G401 (cell line): Measurements from ENCODE around the gene DDX54. TPM values are rescaled to one million over a fixed set of nuclear protein-coding genes. Genes with fewer than 3 reads are reported as not detected.

ENCODE experiments used
- DNase-seq: peaks from one replicate; pipeline ENCODE4 v3.0.0-alpha.2; 2015; ENCODE audit warnings: low spot score
- in situ Hi-C: cut with HindIII; loops from 2 replicates; pipeline ENCODE4 v1.10.0; 2016; ENCODE audit warnings: low sequenced_read_pairs, mixed read lengths
- total RNA-seq: library from RNA; depleted of rRNA; stranded (reverse); fragments of >200 nt; shearing (Covaris generic); gene quantifications from 2 replicates; pipeline ENCODE4 v1.2.3, GENCODE V29; 2014

Gene DDX54
- total RNA-seq, 1 experiment from 2014 or later: 130 TPM

- no peak for DNase-seq
- in situ Hi-C loops: loop anchor here (25.0 kb wide), 1 partner anchor 108 kb away; the partner anchor contains the start of gene DTX1
These were observed 14.8 kb downstream of the DDX54 start for GRCh38 chr12:113170457-113170856.

DNA sequence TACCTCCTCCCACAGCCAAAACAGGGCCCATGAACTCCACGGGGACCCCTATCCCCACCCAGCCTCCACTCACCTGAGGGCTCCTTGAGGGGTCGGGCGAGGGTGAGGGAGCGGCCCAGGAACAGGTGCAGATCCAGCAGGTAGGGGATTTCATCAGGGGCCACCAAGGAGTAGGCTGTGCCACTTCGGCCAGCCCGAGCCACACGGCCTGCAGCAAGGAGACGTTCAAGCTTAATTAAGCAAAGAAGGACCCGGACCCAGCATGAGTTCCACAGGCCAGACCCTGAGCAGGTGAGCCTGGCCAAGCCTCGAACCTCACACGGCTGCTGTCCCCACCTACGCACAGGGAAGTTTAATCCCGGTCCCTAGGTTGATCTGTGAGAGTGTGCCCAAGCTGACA lies 15.6 kb downstream of the DDX54 start:
- no peak for DNase-seq
- in situ Hi-C loops: loop anchor here (25.0 kb wide), 1 partner anchor 107 kb away; the partner anchor contains the start of gene DTX1

DNA sequence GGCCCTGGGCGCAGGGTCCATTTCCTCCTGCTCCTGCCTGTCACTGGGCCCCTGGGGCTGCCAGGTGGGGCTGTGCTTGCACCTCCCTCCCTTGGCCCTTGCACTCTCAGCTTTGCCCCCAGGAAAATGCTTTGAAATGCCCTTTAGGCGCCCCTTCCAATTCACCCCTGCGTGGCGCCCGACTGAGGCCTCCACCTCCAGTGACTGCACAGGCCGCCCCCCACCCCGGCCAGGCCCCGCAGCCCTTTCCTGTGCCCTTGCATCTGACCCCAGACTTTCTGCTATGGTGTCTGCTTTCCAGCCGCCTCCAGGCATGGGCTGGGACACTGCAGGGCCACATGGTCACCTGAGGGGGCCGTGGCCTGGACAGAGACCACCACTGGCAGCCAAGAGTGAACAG lies 17.4 kb downstream of the DDX54 start:
- no peak for DNase-seq
- in situ Hi-C loops: loop anchor here (25.0 kb wide), 1 partner anchor 106 kb away; the partner anchor contains the start of gene DTX1

DNA sequence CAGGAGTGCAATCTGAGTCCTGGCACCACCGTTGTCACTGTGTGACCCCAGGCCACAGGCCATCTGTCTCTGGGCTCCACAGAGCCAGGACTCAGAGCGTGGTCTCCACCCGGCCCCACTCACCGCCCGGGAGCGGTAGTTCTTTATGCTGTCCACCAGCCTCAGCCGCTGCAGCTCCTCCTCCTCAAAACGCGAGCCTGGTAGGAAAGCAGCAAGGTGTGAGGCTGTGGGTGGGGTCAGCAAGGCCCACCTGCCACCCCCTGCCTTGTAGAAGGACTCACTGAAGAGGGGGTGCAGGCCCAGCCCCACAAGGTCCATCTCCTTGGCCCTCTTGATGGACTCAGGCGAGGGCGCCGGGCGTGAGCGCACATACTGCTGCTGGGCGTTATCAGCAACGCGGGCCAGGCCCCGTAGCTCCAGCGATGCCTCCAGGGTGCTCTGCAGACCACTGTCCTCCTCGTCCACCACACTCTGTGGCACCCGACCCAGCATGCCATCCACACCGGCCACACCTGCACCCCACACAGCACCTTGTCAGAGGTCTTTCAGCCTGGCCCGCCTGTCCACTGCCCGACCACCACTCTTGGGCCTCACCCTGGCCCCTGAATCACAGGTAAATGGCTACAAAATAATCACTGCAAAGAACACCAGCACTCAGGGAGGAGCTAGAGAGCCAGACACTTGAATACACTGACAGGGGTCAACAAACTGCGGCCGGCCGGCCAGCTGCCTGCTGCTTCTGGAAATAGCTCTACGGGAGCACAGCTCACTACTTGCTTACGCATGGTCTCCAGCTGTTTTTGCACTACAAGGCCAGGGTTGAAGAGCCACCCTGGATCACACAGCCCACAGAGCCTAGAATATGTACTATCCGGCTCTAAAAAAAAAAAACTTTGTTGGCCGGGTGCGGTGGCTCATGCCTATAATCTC lies 19.5 kb downstream of the DDX54 start:
- in situ Hi-C loops: loop anchor here (25.0 kb wide), 1 partner anchor 103 kb away; the partner anchor contains the start of gene DTX1
- DNase-seq: no peak

DNA sequence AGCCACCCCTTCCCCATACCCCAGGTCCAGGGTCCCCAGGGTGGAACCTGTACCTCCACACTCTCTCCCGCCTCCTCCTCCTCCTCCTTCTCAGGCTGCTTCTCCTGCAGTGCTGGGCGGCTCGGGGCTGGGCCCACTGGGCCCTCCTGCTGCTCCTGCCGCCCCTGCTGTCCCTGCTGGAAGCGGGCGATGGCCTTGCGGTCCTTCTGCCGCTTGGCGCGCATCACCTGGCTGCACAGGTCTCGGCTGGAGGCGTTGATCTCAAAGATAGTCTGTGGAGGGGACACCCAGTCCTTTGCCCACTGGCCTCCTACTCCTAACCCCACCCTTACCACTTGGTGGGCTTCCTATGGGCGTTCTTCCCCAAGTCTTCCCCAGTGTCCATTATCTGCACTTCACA lies 21.3 kb downstream of the DDX54 start:
- DNase-seq: no peak
- in situ Hi-C loops: loop anchor here (25.0 kb wide), 1 partner anchor 102 kb away; the partner anchor contains the start of gene DTX1

- in situ Hi-C loops: loop anchor here (25.0 kb wide), 1 partner anchor 101 kb away; the partner anchor contains the start of gene DTX1
These were observed 22.3 kb downstream of the DDX54 start for GRCh38 chr12:113163030-113163360.

DNA sequence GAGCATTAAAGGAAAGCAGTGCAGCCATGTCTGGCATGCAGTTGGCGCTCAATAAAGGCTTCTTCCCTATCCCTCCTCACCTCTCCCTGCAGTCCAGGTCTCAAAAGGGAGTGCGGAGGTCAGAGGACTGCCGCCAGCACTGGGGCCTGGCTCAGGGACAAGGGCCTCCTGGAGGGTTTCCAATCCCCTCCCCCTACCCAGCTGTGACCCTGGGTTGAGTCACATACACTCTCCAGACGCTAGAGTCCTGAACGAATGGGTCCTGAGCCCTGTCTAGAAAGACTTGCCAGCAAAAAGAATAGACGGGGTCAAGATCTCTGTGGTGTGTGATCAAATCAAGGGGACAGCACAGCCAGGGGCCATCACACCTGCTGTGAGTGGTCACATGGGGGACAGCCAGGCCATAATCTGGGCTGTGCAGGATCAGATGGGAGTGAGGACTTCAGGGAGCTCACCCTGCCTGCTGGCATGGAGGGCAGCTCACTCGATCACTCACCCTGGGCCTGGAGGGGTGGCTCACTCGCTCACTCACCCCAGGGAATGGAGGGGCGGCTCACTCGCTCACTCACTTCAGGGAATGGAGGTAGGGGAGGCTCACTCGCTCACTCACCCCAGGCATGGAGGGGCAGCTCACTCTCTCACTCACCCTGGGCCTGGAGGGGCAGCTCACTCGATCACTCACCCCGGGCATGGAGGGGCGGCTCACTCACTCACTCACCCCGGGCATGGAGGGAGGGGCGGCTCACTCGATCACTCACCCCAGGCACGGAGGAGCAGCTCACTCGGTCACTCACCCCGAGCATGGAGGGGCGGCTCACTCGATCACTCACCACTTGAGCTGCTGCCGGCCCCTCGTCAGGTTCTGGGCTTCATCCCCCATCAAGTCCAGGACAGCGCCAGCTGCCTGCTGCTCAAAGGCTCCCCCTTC lies 22.9 kb downstream of the DDX54 start:
- no peak for DNase-seq
- in situ Hi-C loops: loop anchor here (25.0 kb wide), 1 partner anchor 100 kb away; the partner anchor contains the start of gene DTX1

More at GRCh38 chr12:113163030-113163360, 22.3 kb downstream of the DDX54 start:
- DNase-seq: no peak

- in situ Hi-C loops: loop anchor here (25.0 kb wide), 1 partner anchor 99 kb away; the partner anchor contains the start of gene DTX1
- peak; percentile 35 for DNase-seq
These were observed 23.8 kb downstream of the DDX54 start for GRCh38 chr12:113161415-113162016.

GRCh38 chr12:113159937-113160336 lies 25.3 kb downstream of the DDX54 start:
- DNase-seq: no peak
- in situ Hi-C loops: loop anchor here (25.0 kb wide), 1 partner anchor 98 kb away; the partner anchor contains the start of gene DTX1

- in situ Hi-C loops: loop anchor here (25.0 kb wide), 1 partner anchor 96 kb away; the partner anchor contains the start of gene DTX1
These were observed 26.7 kb downstream of the DDX54 start for GRCh38 chr12:113158439-113159203.

DNA sequence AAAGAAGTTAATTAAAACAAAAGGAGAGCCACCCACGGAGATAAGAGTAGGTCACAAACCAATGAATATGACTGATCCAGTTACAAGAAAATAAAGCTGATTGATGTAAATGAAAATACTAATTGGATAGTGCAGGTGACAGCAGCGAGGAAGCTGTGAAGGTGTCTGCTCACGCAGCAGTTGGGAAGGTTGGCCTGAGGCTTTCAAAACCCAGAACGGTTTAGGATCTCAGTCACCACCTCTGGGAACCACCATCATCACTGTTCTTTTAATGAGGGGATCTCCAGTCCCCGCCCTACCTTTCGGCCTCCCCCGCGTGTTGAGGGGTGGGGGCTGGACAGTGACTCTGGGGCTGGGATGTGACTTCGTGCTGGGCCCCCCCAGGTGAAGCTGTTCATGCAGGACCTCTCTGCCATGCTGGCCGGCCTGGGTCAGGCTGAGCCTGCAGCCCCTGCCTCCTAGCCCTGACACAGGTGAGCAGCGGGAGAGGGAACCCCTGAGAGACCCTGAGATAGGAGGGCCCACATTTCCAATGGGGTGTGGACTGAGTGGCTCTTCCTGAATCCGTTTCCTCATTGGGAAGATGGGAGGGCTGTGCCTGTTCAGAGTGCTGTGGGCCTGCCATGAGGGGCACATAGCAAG lies 27.9 kb downstream of the DDX54 start:
- in situ Hi-C loops: loop anchor here (25.0 kb wide), 1 partner anchor 95 kb away; the partner anchor contains the start of gene DTX1
- DNase-seq: no peak

More at GRCh38 chr12:113158439-113159203, 26.7 kb downstream of the DDX54 start:
- DNase-seq: no peak

GRCh38 chr12:113155646-113156045 lies 29.6 kb downstream of the DDX54 start:
- in situ Hi-C loops: loop anchor here (25.0 kb wide), 1 partner anchor 93 kb away; the partner anchor contains the start of gene DTX1

DNA sequence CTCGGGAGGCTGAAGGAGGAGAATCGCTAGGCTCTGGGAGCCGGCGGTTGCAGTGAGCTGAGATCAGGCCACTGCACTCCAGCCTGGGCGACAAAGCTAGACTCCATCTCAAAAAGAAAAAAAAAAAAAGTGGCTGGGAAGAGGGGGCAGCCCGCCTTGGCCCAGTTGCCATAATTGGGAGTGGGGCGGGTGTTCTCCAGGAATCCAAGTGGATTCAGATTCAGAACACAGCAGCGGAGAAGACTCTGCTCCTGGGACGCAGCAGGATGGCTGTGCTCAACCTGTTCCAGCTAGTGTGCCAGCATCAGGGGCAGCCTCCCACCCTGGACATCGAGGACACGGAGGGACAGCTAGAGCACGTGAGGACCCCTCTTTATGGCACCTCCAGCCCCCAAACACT lies 30.2 kb downstream of the DDX54 start:
- in situ Hi-C loops: loop anchor here (25.0 kb wide), 1 partner anchor 93 kb away; the partner anchor contains the start of gene DTX1

More at GRCh38 chr12:113155646-113156045, 29.6 kb downstream of the DDX54 start:
- DNase-seq: no peak

GRCh38 chr12:113154351-113154973 lies 30.8 kb downstream of the DDX54 start:
- in situ Hi-C loops: loop anchor here (25.0 kb wide), 1 partner anchor 92 kb away; the partner anchor contains the start of gene DTX1
- DNase-seq: peak; percentile 28

More for the DNA sequence above, 30.2 kb downstream of the DDX54 start:
- no peak for DNase-seq

DNA sequence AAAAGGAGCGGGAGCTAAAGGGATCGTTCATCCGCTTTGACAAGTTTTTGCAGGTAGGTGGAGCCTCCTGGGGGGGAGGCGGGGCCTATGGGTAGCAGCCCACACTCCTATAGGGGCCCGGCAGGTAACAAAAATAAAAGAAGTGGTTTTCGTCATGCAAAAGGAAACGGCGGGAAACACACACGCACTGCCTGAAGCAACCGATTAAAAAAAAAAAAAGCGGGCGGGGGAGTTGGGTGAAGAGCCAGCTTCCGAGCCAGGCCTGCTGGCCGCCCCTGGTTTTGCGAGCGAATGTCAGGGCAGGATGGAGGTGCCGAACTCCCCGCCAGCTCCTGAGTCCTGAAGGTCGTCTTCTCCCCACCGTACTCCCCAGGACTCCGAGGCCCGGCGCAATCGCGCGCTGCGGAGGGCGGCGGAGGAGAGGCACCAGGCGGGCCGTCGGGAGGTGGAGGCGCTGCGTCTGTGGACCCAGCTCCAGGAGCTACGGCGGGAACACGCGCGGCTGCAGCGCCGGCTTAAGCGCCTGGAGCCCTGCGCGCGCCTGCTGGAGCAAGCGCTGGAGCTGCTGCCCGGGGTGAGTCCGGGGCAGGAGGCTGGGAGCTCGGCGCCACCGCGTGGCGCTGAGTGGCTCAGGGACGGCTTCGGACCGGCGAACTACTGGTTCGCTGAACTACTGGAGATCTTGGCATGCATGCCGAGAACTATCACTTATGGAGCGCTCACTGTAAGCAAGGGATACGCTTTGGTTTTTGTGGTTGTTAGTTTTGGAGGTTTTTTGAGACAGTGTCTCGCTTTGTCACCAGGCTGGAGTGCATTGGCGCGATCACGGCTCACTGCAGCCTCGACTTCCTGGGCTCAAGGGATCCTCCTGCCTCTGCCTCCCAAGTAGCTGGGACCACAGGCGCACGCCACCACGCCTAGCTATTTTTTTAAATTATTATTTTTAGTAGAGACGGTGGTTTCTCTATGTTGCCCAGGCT lies 32.2 kb downstream of the DDX54 start:
- in situ Hi-C loops: loop anchor here (25.0 kb wide), 1 partner anchor 91 kb away; the partner anchor contains the start of gene DTX1

More for the DNA sequence above, 32.2 kb downstream of the DDX54 start:
- peak; percentile 71 for DNase-seq
